Type B pancreatic cell (in vitro differentiated cells): ENCODE data around the gene ESRRB. TPM values are rescaled to one million over a fixed set of nuclear protein-coding genes. Genes with fewer than 3 reads are reported as not detected.

ENCODE experiments used
- DNase-seq: peaks from one replicate; pipeline ENCODE4 v3.0.0; 2021; ENCODE audit warnings: mixed read lengths; ENCODE audit not compliant: unreplicated experiment; ENCODE audit errors: extremely low spot score
- H3K27ac Mint-ChIP-seq: 2 replicates; pipeline ENCODE4 v1.8.0; 2021; ENCODE audit warnings: mild to moderate bottlenecking, mixed read lengths
- H3K27me3 Mint-ChIP-seq: 2 replicates; pipeline ENCODE4 v1.8.0; 2021; ENCODE audit warnings: mixed read lengths
- H3K36me3 Mint-ChIP-seq: 2 replicates; pipeline ENCODE4 v1.8.0; 2021; ENCODE audit warnings: mixed read lengths
- H3K4me1 Mint-ChIP-seq: one replicate; pipeline ENCODE4 v1.8.0; 2021; ENCODE audit warnings: mixed read lengths; ENCODE audit not compliant: unreplicated experiment
- H3K4me3 Mint-ChIP-seq: 2 replicates; pipeline ENCODE4 v1.8.0; 2021; ENCODE audit warnings: mild to moderate bottlenecking, mixed read lengths
- H3K9me3 Mint-ChIP-seq: 2 replicates; pipeline ENCODE4 v1.8.0; 2021; ENCODE audit warnings: mixed read lengths
- total RNA-seq: library from RNA; stranded (reverse); gene quantifications from 2 replicates; pipeline ENCODE4 v1.2.1, GENCODE V29; 2021; ENCODE audit warnings: low replicate concordance
- TF ChIP-seq, protein P1 (sequence below): fragments of 200-600 bp; sonication (generic); conservative IDR thresholded peaks from 2 replicates; pipeline ENCODE4 v1.5.0; 2021; ENCODE audit warnings: antibody characterized with exemption, mild to moderate bottlenecking

The ESRRB gene
- total RNA-seq, 1 donor from 2014 or later, result 0.94 TPM

DNA sequence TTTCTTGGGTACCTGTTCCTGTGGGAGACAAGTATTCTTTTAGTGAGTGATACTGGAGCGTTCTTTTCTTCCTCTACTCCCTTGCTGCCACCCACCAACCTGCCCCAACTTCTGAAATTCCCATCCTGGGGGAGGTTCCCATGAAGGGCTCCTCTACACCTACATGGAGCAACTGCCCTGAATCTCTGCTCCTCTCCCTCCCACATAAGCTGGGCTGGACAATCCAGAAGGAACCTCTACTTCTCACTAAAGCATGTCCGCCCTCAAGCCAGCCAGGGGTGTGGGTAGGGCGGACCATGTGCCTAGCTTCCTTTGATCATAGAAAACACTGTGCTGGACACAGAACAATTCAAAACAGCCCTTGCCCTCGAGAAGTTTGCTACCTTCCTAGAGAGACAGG lies 25.9 kb upstream of the ESRRB start:
- Mint-ChIP-seq H3K36me3 (no peaks in the 10 kb centered on the region), H3K4me3 (no peak overlapping the region), H3K27ac (no peak overlapping the region), H3K4me1 (peaks cover 17% of the 10 kb centered on the region), H3K27me3 (peaks cover 49% of the 10 kb centered on the region), H3K9me3 (no peaks in the 10 kb centered on the region)
- TF ChIP-seq, protein P1, sequence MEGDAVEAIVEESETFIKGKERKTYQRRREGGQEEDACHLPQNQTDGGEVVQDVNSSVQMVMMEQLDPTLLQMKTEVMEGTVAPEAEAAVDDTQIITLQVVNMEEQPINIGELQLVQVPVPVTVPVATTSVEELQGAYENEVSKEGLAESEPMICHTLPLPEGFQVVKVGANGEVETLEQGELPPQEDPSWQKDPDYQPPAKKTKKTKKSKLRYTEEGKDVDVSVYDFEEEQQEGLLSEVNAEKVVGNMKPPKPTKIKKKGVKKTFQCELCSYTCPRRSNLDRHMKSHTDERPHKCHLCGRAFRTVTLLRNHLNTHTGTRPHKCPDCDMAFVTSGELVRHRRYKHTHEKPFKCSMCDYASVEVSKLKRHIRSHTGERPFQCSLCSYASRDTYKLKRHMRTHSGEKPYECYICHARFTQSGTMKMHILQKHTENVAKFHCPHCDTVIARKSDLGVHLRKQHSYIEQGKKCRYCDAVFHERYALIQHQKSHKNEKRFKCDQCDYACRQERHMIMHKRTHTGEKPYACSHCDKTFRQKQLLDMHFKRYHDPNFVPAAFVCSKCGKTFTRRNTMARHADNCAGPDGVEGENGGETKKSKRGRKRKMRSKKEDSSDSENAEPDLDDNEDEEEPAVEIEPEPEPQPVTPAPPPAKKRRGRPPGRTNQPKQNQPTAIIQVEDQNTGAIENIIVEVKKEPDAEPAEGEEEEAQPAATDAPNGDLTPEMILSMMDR, result no peak
- DNase-seq, result no peak

DNA sequence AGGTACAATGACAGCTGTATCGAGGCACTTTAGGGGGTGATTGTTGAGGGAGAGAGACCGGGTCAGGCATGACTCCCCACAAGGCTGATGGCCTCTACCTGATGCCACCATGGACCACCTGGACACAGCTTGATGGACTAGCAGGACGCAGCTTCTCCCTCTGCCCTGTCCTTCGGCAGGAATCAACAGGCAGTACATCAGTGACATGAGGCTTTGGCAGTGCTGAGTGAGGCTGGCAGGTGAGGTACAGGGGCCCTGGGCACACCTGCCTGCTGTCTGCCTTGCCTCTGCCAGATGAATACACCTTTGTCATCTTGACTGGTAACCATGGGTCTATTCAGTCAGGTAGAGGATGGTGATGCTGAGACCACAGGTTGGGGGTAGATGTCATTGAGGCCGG lies 25.3 kb upstream of the ESRRB start:
- Mint-ChIP-seq H3K27ac (no peak overlapping the region), H3K4me1 (peaks cover 17% of the 10 kb centered on the region), H3K27me3 (peaks cover 49% of the 10 kb centered on the region), H3K36me3 (no peaks in the 10 kb centered on the region), H3K4me3 (no peak overlapping the region), H3K9me3 (no peaks in the 10 kb centered on the region)
- DNase-seq, result no peak
- TF ChIP-seq, protein P1, result no peak

DNA sequence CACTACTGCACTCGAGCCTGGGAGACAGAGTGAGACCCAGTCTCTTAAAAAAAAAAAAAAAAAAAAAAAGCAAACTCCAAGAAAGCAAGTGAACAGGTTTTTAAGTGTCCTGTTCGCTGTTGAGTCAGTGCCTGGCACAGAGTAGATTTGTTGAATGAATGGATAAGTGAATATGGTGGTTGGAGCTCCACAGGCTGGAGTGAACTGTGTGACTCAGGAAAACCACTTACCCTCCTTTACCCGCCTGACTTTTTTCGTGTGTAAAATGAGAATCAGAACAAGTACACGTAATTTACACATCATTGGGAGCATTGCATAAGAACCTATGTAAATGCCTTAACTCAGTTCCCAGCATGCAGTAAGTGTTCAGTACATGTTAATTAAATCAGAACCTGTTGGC lies 24.0 kb upstream of the ESRRB start:
- TF ChIP-seq, protein P1, result no peak
- peaks cover 17% of the 10 kb centered on the region for H3K4me1 Mint-ChIP-seq
- no peak for DNase-seq
- no peak overlapping the region for H3K27ac Mint-ChIP-seq
- no peaks in the 10 kb centered on the region for H3K9me3 Mint-ChIP-seq
- H3K4me3 Mint-ChIP-seq, result peak overlapping the region; percentile 77
- peaks cover 62% of the 10 kb centered on the region for H3K27me3 Mint-ChIP-seq
- no peaks in the 10 kb centered on the region for H3K36me3 Mint-ChIP-seq

DNA sequence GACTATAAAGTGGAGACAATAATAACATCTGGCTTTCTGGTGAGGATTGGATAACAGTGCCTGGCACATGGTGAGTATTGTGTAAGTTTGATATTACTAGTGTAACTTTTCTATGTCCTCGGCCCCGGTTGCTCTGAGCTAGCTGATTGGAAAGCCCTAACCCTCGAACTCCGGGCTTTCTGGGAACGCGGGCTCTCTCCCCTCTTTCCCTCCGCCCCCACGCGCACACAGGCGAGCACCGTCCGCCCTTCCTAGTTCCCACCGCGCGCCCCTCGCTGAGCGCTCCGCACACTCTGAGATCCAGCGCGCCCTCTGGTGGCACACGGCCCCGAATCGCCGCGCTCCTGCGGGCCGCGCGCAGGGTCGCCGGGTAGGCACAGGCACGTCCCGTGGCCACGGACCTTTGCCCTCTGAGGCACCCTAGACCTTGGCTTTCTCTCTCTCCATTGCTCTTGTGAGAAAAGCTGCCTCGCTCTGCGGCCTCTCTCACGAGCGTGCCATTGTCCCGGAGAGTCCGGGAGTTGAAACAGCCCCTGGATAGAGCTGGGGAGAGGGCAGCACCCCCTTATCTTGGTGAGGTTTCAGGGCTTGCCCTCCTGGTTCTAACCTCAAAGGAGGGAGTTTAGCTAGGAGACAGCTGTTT lies 23.2 kb upstream of the ESRRB start:
- Mint-ChIP-seq H3K27ac (no peak overlapping the region), H3K4me1 (peaks cover 17% of the 10 kb centered on the region), H3K36me3 (no peaks in the 10 kb centered on the region), H3K9me3 (no peaks in the 10 kb centered on the region), H3K27me3 (peaks cover 64% of the 10 kb centered on the region), H3K4me3 (peak overlapping the region; percentile 77)
- TF ChIP-seq, protein P1, result peak; percentile 96
- peak; percentile 84 for DNase-seq

DNA sequence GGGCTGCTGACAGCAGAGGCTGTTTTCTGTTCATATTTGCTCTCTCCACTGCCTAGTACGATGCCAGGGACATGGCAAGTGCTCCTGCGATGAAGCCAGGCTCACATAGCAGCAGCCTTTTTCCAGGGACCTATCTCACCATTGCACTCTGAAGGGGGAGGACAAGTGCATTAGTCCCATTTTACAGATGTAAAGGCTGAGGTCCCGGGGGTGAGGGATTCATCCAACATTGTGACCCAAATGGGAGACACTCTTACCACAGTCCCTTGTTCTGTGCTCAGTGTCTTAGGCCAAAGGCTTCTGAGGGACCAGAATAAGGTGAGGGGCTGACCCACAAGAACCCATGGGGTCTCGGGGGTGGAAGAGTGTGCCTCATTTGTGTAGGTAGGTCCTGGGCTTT lies 21.6 kb upstream of the ESRRB start:
- no peak for DNase-seq
- H3K4me1 Mint-ChIP-seq, result peaks cover 9% of the 10 kb centered on the region
- TF ChIP-seq, protein P1, result no peak
- no peak overlapping the region for H3K27ac Mint-ChIP-seq
- H3K36me3 Mint-ChIP-seq, result no peaks in the 10 kb centered on the region
- H3K27me3 Mint-ChIP-seq, result peaks cover 68% of the 10 kb centered on the region
- H3K4me3 Mint-ChIP-seq, result no peak overlapping the region
- no peaks in the 10 kb centered on the region for H3K9me3 Mint-ChIP-seq

DNA sequence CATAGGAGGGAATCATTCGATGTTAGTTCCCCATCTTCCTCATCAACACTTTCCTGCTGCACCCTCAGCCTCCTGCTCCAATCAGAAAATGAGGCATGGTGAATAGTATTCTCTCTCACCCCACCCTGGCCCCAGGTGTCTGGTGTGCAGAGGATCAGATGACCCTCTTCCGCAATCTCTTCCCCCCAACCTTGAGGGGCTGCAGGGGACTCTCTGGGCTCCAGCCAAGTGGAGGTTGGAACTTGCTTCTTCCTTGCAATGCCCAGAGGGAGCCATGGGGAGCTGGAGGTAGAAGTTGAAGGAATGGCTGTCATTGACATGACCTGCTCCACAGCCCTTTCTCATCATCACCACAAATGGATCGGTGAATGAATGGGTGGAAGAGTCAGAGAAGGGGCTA lies 20.2 kb upstream of the ESRRB start:
- TF ChIP-seq, protein P1, result no peak
- no peak for DNase-seq
- Mint-ChIP-seq H3K9me3 (no peaks in the 10 kb centered on the region), H3K4me1 (no peaks in the 10 kb centered on the region), H3K27ac (no peak overlapping the region), H3K36me3 (no peaks in the 10 kb centered on the region), H3K4me3 (no peak overlapping the region), H3K27me3 (peaks cover 67% of the 10 kb centered on the region)
